ENCODE measurements around the gene MSH3.

The MSH3 gene

GRCh38 chr5:80704221-80704620, 49.8 kb downstream of the MSH3 start:
- Histone ChIP-seq H3K27me3 (replicated peaks; ENCODE audit: insufficient read depth, low read length) (no peaks in the 10 kb centered on the region), H2AFZ (ENCODE audit: low read length) (no peak overlapping the region), H3K27ac (ENCODE audit: low read length) (no peak overlapping the region), H3F3A (ENCODE audit: insufficient read depth, low read length) (no peaks in the 10 kb centered on the region), H3K4me2 (ENCODE audit: low read depth, low read length) (no peak overlapping the region), H3K4me3 (ENCODE audit: low read length) (no peak overlapping the region), H3K9me3 (replicated peaks; ENCODE audit: insufficient read depth, low read length) (no peaks in the 10 kb centered on the region), H3K9ac (ENCODE audit: low read length) (no peak overlapping the region), H3K4me1 (ENCODE audit: low read length) (peaks cover 14% of the 10 kb centered on the region), H3K79me2 (ENCODE audit: low read length) (no peaks in the 10 kb centered on the region), H3K36me3 (replicated peaks; ENCODE audit: insufficient read depth, low read length) (no peaks in the 10 kb centered on the region), H4K20me1 (ENCODE audit: insufficient read depth, low read length) (no peaks in the 10 kb centered on the region), H3K9me2 (replicated peaks; ENCODE audit: insufficient read depth, low read length) (no peaks in the 10 kb centered on the region)
- TF ChIP-seq EZH2 (optimal IDR thresholded peaks at IDR 0.05; ENCODE audit: low read depth, low read length) (no peak), EZH2phosphoT487 (IDR thresholded peaks at IDR 0.05; ENCODE audit: low read length) (no peak), CTCF (IDR thresholded peaks at IDR 0.05; ENCODE audit: low read length) (no peak)
- DNase-seq = peak; percentile 19

- H3K79me2 ChIP-seq (ENCODE audit: low read length) = no peaks in the 10 kb centered on the region
- no peaks in the 10 kb centered on the region for H3K36me3 ChIP-seq (replicated peaks; ENCODE audit: insufficient read depth, low read length)
- no peaks in the 10 kb centered on the region for H3K27me3 ChIP-seq (replicated peaks; ENCODE audit: insufficient read depth, low read length)
- H3K4me1 ChIP-seq (ENCODE audit: low read length) = peaks cover 14% of the 10 kb centered on the region
- H3K27ac ChIP-seq (ENCODE audit: low read length) = no peak overlapping the region
- no peaks in the 10 kb centered on the region for H3K9me3 ChIP-seq (replicated peaks; ENCODE audit: insufficient read depth, low read length)
- no peak for DNase-seq
- no peak overlapping the region for H3K4me3 ChIP-seq (ENCODE audit: low read length)
- no peak overlapping the region for H3K9ac ChIP-seq (ENCODE audit: low read length)
- H3K9me2 ChIP-seq (replicated peaks; ENCODE audit: insufficient read depth, low read length) = no peaks in the 10 kb centered on the region
- no peak overlapping the region for H2AFZ ChIP-seq (ENCODE audit: low read length)
- H4K20me1 ChIP-seq (ENCODE audit: insufficient read depth, low read length) = no peaks in the 10 kb centered on the region
- no peaks in the 10 kb centered on the region for H3F3A ChIP-seq (ENCODE audit: insufficient read depth, low read length)
- no peak overlapping the region for H3K4me2 ChIP-seq (ENCODE audit: low read depth, low read length)
- no peak for TF ChIP-seq EZH2 (optimal IDR thresholded peaks at IDR 0.05; ENCODE audit: low read depth, low read length)
- no peak for TF ChIP-seq CTCF (IDR thresholded peaks at IDR 0.05; ENCODE audit: low read length)
- no peak for TF ChIP-seq EZH2phosphoT487 (IDR thresholded peaks at IDR 0.05; ENCODE audit: low read length)
Measured at GRCh38 chr5:80705216-80705769, 50.8 kb downstream of the MSH3 start.

- Histone ChIP-seq H4K20me1 (ENCODE audit: insufficient read depth, low read length) (no peaks in the 10 kb centered on the region), H3K4me3 (ENCODE audit: low read length) (no peak overlapping the region), H3K27ac (ENCODE audit: low read length) (no peak overlapping the region), H3K36me3 (replicated peaks; ENCODE audit: insufficient read depth, low read length) (no peaks in the 10 kb centered on the region), H3K9me3 (replicated peaks; ENCODE audit: insufficient read depth, low read length) (no peaks in the 10 kb centered on the region), H3K4me2 (ENCODE audit: low read depth, low read length) (no peak overlapping the region), H3K9me2 (replicated peaks; ENCODE audit: insufficient read depth, low read length) (no peaks in the 10 kb centered on the region), H2AFZ (ENCODE audit: low read length) (no peak overlapping the region), H3F3A (ENCODE audit: insufficient read depth, low read length) (no peaks in the 10 kb centered on the region), H3K4me1 (ENCODE audit: low read length) (peaks cover 14% of the 10 kb centered on the region), H3K27me3 (replicated peaks; ENCODE audit: insufficient read depth, low read length) (no peaks in the 10 kb centered on the region), H3K79me2 (ENCODE audit: low read length) (no peaks in the 10 kb centered on the region), H3K9ac (ENCODE audit: low read length) (no peak overlapping the region)
- no peak for DNase-seq
- no peak for TF ChIP-seq EZH2 (optimal IDR thresholded peaks at IDR 0.05; ENCODE audit: low read depth, low read length)
Measured at GRCh38 chr5:80705801-80706200, 51.3 kb downstream of the MSH3 start.

DNA sequence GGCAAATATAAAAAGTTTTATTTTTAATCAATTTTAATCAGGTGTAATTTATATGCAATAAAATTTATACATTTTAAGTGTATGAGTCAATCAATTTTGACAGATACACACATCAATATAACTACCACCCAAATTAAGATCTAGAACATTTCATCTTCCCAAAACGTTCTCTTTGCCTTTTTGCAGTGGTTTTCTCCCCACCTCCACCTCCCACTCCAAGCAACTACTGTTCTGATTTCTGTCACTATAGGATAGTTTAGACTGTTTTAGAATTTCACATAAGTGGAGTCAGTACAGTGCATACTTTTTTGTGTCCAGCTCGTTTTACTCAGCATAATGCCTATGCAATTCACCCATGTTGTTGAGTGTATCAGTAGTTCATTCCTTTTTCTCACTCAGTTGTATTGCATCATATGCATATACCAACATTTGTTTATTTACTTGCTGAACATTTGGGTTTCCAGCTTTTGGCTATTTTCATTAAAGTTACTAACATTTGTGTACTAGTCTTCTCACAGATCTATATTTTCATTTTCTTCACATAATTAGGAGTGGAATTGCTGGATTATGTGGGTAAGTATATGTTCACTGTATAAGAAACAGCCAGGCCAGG, 52.5 kb downstream of the MSH3 start:
- no peak overlapping the region for H2AFZ ChIP-seq (ENCODE audit: low read length)
- H3K27ac ChIP-seq (ENCODE audit: low read length) = no peak overlapping the region
- H3K36me3 ChIP-seq (replicated peaks; ENCODE audit: insufficient read depth, low read length) = no peaks in the 10 kb centered on the region
- no peaks in the 10 kb centered on the region for H3F3A ChIP-seq (ENCODE audit: insufficient read depth, low read length)
- H4K20me1 ChIP-seq (ENCODE audit: insufficient read depth, low read length) = no peaks in the 10 kb centered on the region
- no peak overlapping the region for H3K4me3 ChIP-seq (ENCODE audit: low read length)
- H3K79me2 ChIP-seq (ENCODE audit: low read length) = no peaks in the 10 kb centered on the region
- no peaks in the 10 kb centered on the region for H3K9me3 ChIP-seq (replicated peaks; ENCODE audit: insufficient read depth, low read length)
- TF ChIP-seq CTCF (IDR thresholded peaks at IDR 0.05; ENCODE audit: low read length) (no peak), EZH2 (optimal IDR thresholded peaks at IDR 0.05; ENCODE audit: low read depth, low read length) (no peak), EZH2phosphoT487 (IDR thresholded peaks at IDR 0.05; ENCODE audit: low read length) (no peak)
- no peak overlapping the region for H3K9ac ChIP-seq (ENCODE audit: low read length)
- H3K4me1 ChIP-seq (ENCODE audit: low read length) = peaks cover 14% of the 10 kb centered on the region
- H3K9me2 ChIP-seq (replicated peaks; ENCODE audit: insufficient read depth, low read length) = no peaks in the 10 kb centered on the region
- no peak for DNase-seq
- H3K4me2 ChIP-seq (ENCODE audit: low read depth, low read length) = no peak overlapping the region
- H3K27me3 ChIP-seq (replicated peaks; ENCODE audit: insufficient read depth, low read length) = no peaks in the 10 kb centered on the region
